NCI-H2107 treated with DMSO at 0.1 percent for 48 hours (cell line): ENCODE measurements around the gene NME4.
"Not testable (repeated sequence)": the region's sequence is repeated elsewhere in the genome, so short reads cannot be mapped to it uniquely, and the experiment has no call there.

Source experiments
- DNase-seq: peaks from one replicate; lab custom pipeline; 2025; ENCODE audit not compliant: unreplicated experiment; lab: John Stamatoyannopoulos, UW

NME4 gene

GRCh38 chr16:397135-397661 lies at the start of gene NME4:
TSS of gene NME4 (plus strand) at chr16:397199. CDS start at chr16:397223, 24 bp downstream.
- no peak for DNase-seq

GRCh38 chr16:347203-347602 lies 49.8 kb upstream of the NME4 start:
- DNase-seq: no peak

GRCh38 chr16:348495-348894 lies 48.5 kb upstream of the NME4 start:
- not testable (repeated sequence) for DNase-seq

GRCh38 chr16:349211-349610 lies 47.8 kb upstream of the NME4 start:
- no peak for DNase-seq

- no peak for DNase-seq
Measured at GRCh38 chr16:350203-350602, 46.8 kb upstream of the NME4 start.

- no peak for DNase-seq
Measured at GRCh38 chr16:351804-352520, 45.0 kb upstream of the NME4 start.

GRCh38 chr16:352547-353403 lies 44.2 kb upstream of the NME4 start, which contains the start of gene AXIN1:
TSS of gene AXIN1 (minus strand) at chr16:352723. CDS start at chr16:347025, 5,698 bp downstream.
- peak; percentile 96 for DNase-seq

- no peak for DNase-seq
Measured at GRCh38 chr16:353404-354290, 43.4 kb upstream of the NME4 start.

GRCh38 chr16:354291-354881 lies 42.6 kb upstream of the NME4 start:
- no peak for DNase-seq

GRCh38 chr16:354971-355461 lies 42.0 kb upstream of the NME4 start:
- no peak for DNase-seq

- DNase-seq: no peak
Measured at GRCh38 chr16:356741-357140, 40.3 kb upstream of the NME4 start.

- no peak for DNase-seq
Measured at GRCh38 chr16:359067-359763, 37.8 kb upstream of the NME4 start.

GRCh38 chr16:359871-360697 lies 36.9 kb upstream of the NME4 start:
- no peak for DNase-seq

- DNase-seq: no peak
Measured at GRCh38 chr16:360698-361336, 36.2 kb upstream of the NME4 start.

GRCh38 chr16:361341-361871 lies 35.6 kb upstream of the NME4 start:
- DNase-seq: no peak

- DNase-seq: peak; percentile 73
Measured at GRCh38 chr16:361872-362701, 34.9 kb upstream of the NME4 start.

- DNase-seq: not testable (repeated sequence)
Measured at GRCh38 chr16:362702-362999, 34.3 kb upstream of the NME4 start.
